NCI-H2107 treated with DMSO at 0.1 percent for 48 hours (cell line): Measurements from ENCODE around the gene GDPD1.

ENCODE experiments used
- DNase-seq: peaks from one replicate; lab custom pipeline; 2025; ENCODE audit not compliant: unreplicated experiment; lab: John Stamatoyannopoulos, UW

Gene GDPD1

GRCh38 chr17:59315866-59316265 lies 95.6 kb downstream of the GDPD1 start:
- DNase-seq, result no peak
